HEK293 (cell line): ENCODE measurements around the gene TPO.

Experiments used
- CTCF ChIA-PET: fragments of 350-600 bp; formaldehyde crosslinking; extraction: SDS; loops from one replicate; lab custom pipeline; 2021; ENCODE audit warnings: antibody characterized with exemption; lab: Yijun Ruan, JAX
- POLR2A ChIA-PET: fragments of 300-600 bp; formaldehyde crosslinking; extraction: SDS; loops from one replicate; lab custom pipeline; 2020; ENCODE audit warnings: antibody characterized with exemption, inconsistent platforms; lab: Yijun Ruan, JAX
- H3K27ac ChIP-seq: fragments of 200-500 bp; sonication (Bioruptor generic); 2 replicates; pipeline ENCODE4 v1.5.1; 2014; ENCODE audit warnings: low read depth, low read length, control low read depth, inconsistent platforms; ENCODE audit errors: extremely low read depth
- H3K36me3 ChIP-seq, 2 experiments: fragments of 200-500 bp in 1 of 2; sonication (Bioruptor generic) in 1 of 2; 1 replicate in 1 of 2; 2 replicates in 1 of 2; pipeline ENCODE4 v1.5.1; 2014 to 2017; ENCODE audit warnings: inconsistent platforms in 2 of 2, low read length in 2 of 2; ENCODE audit not compliant: control insufficient read depth in 2 of 2, insufficient read depth in 1 of 2
- H3K4me1 ChIP-seq: fragments of 200-500 bp; sonication (Bioruptor generic); 2 replicates; pipeline ENCODE4 v1.5.1; 2014; ENCODE audit warnings: mild to moderate bottlenecking, low read length, inconsistent platforms; ENCODE audit not compliant: control insufficient read depth, insufficient read depth
- H3K4me3 ChIP-seq: 2 replicates; pipeline ENCODE4 v1.5.1; 2011; ENCODE audit warnings: low read depth, mild to moderate bottlenecking, control low read depth, low read length, moderate library complexity
- H3K9me3 ChIP-seq: fragments of 200-500 bp; sonication (Bioruptor generic); 2 replicates; pipeline ENCODE4 v1.5.1; 2014; ENCODE audit warnings: low read depth, low read length, inconsistent platforms; ENCODE audit not compliant: control insufficient read depth, insufficient read depth
- GLIS2 ChIP-seq: fragments of 450-650 bp; formaldehyde crosslinking; IDR thresholded peaks from 2 replicates; pipeline ENCODE4 v1.5.1; 2016; ENCODE audit warnings: missing biosample characterization, missing genetic modification characterization
- HOXC10 ChIP-seq: sonication (generic); formaldehyde crosslinking; IDR thresholded peaks from 2 replicates; pipeline ENCODE4 v1.8.1; 2023; ENCODE audit warnings: mild to moderate bottlenecking, missing genetic modification reagents
- HOXD13 ChIP-seq: sonication (generic); formaldehyde crosslinking; IDR thresholded peaks from 2 replicates; pipeline ENCODE4 v1.8.0; 2022; ENCODE audit warnings: missing genetic modification reagents, borderline replicate concordance
- ZBTB8A ChIP-seq: fragments of 450-650 bp; formaldehyde crosslinking; IDR thresholded peaks from 2 replicates; pipeline ENCODE4 v1.5.1; 2016; ENCODE audit warnings: missing biosample characterization, missing genetic modification characterization
- ZNF146 ChIP-seq: fragments of 450-650 bp; formaldehyde crosslinking; IDR thresholded peaks from 2 replicates; pipeline ENCODE4 v1.5.1; 2016; ENCODE audit warnings: missing biosample characterization, missing genetic modification characterization
- ZNF184 ChIP-seq: fragments of 450-650 bp; IDR thresholded peaks from 2 replicates; pipeline ENCODE4 v1.5.1; 2018; ENCODE audit warnings: missing biosample characterization, mild to moderate bottlenecking, missing genetic modification characterization
- ZNF214 ChIP-seq: fragments of 450-650 bp; formaldehyde crosslinking; IDR thresholded peaks from 2 replicates; pipeline ENCODE4 v1.5.1; 2017; ENCODE audit warnings: missing biosample characterization, mild to moderate bottlenecking, missing genetic modification characterization, borderline replicate concordance
- ZNF311 ChIP-seq: fragments of 450-650 bp; formaldehyde crosslinking; IDR thresholded peaks from 2 replicates; pipeline ENCODE4 v1.5.1; 2017; ENCODE audit warnings: missing biosample characterization, missing genetic modification characterization, borderline replicate concordance
- ZNF350 ChIP-seq: fragments of 450-650 bp; formaldehyde crosslinking; IDR thresholded peaks from 2 replicates; pipeline ENCODE4 v1.5.0; 2017; ENCODE audit warnings: missing biosample characterization, mild to moderate bottlenecking, missing genetic modification characterization
- ZNF449 ChIP-seq: fragments of 450-650 bp; formaldehyde crosslinking; IDR thresholded peaks from 2 replicates; pipeline ENCODE4 v1.5.1; 2017; ENCODE audit warnings: missing biosample characterization, mild to moderate bottlenecking, missing genetic modification characterization, moderate library complexity
- ZNF518A ChIP-seq: fragments of 450-650 bp; formaldehyde crosslinking; conservative IDR thresholded peaks from 2 replicates; pipeline ENCODE4 v1.5.1; 2016; ENCODE audit warnings: low read depth, missing biosample characterization, missing genetic modification characterization
- ZNF530 ChIP-seq: fragments of 450-650 bp; formaldehyde crosslinking; IDR thresholded peaks from 2 replicates; pipeline ENCODE4 v1.5.1; 2016; ENCODE audit warnings: low read depth, missing biosample characterization, missing genetic modification characterization
- ZNF544 ChIP-seq: fragments of 450-650 bp; formaldehyde crosslinking; IDR thresholded peaks from 2 replicates; pipeline ENCODE4 v1.5.0; 2017; ENCODE audit warnings: missing biosample characterization, missing genetic modification characterization
- ZNF561 ChIP-seq: fragments of 450-650 bp; IDR thresholded peaks from 2 replicates; pipeline ENCODE4 v1.5.1; 2018; ENCODE audit warnings: missing biosample characterization, missing genetic modification characterization, borderline replicate concordance
- ZNF600 ChIP-seq: fragments of 450-650 bp; formaldehyde crosslinking; IDR thresholded peaks from 2 replicates; pipeline ENCODE4 v1.5.1; 2016; ENCODE audit warnings: missing biosample characterization, missing genetic modification characterization
- ZNF670 ChIP-seq: fragments of 450-650 bp; formaldehyde crosslinking; IDR thresholded peaks from 2 replicates; pipeline ENCODE4 v1.5.1; 2016; ENCODE audit warnings: missing biosample characterization, missing genetic modification characterization, low read depth
- ZNF701 ChIP-seq: fragments of 450-650 bp; formaldehyde crosslinking; IDR thresholded peaks from 2 replicates; pipeline ENCODE4 v1.5.1; 2016; ENCODE audit warnings: missing biosample characterization, missing genetic modification characterization
- ZNF792 ChIP-seq: fragments of 450-650 bp; formaldehyde crosslinking; IDR thresholded peaks from 2 replicates; pipeline ENCODE4 v1.5.1; 2016; ENCODE audit warnings: missing biosample characterization, missing genetic modification characterization
- ZSCAN4 ChIP-seq: fragments of 450-650 bp; formaldehyde crosslinking; IDR thresholded peaks from 2 replicates; pipeline ENCODE4 v1.5.1; 2017; ENCODE audit warnings: missing biosample characterization, missing genetic modification characterization
- TF ChIP-seq, protein P1 (sequence below): fragments of 450-650 bp; formaldehyde crosslinking; IDR thresholded peaks from 2 replicates; pipeline ENCODE4 v1.5.1; 2016; ENCODE audit warnings: missing biosample characterization, missing genetic modification characterization
- TF ChIP-seq, protein P2 (sequence below): fragments of 450-650 bp; formaldehyde crosslinking; IDR thresholded peaks from 2 replicates; pipeline ENCODE4 v1.5.1; 2017; ENCODE audit warnings: missing biosample characterization, missing genetic modification characterization

Gene TPO

DNA sequence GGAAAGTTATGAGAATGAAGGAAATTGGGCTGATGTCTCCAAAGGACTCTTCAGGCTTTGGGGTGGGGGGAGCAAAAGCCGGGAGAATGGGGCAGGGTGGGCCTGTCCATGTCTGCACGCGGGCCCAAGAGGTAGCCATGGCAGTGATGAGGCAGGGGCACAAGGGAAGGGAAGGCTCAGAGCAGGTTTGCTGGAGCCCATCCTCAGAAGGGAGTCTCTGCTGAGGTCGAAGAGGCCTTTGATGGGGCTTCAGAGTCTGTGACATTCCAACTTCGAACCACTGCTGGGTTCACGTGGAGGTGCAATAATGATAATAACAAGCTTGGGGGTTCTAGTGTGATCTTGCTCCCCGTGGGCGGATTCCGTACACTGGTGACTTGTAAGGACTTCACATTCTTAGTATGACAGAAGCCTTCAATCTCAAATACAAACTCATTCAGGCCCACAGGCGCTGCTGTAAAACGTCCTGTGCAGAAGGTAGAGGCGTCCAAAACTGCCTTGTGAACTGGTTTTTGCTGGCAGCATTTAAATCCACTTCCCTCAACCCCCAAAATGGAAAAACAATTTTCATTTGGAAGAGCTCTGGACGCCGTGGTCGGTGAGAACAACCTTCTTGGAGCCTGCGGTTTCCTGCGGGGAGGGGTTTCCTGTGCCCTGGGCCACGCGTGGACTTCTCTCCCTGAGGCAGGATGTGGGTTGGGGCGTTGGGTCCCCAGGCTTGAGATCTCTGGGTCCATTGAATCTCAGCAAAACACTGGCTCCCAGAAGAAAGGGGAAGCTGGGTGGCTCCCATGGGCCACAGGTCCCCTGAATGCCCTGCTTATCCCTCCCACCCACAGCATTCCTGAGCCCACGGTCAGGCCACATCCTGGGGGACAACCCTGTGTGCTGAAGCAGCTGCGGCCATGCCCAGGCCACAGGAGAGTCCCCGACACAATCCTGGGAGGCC lies 151.0 kb downstream of the TPO start:
- ChIA-PET CTCF (interaction anchor here (0.6 to 0.7 kb wide), 2 partner anchors 123 to 201 kb away, joined by 3 read pairs; no protein-coding TSS in a partner anchor), POLR2A (no interaction called here)
- TF ChIP-seq ZBTB8A = no peak
- no peak for TF ChIP-seq ZNF670 (tag by site-specific recombination)
- TF ChIP-seq ZNF214 (tag by site-specific recombination) = no peak
- no peak for TF ChIP-seq ZNF146 (tag by site-specific recombination)
- no peak for TF ChIP-seq HOXC10 (CRISPR knock-in tag)
- no peak for TF ChIP-seq HOXD13 (CRISPR knock-in tag)
- TF ChIP-seq ZNF701 (tag by site-specific recombination) = no peak
- TF ChIP-seq ZNF350 = no peak
- no peak for TF ChIP-seq ZNF530 (tag by site-specific recombination)
- TF ChIP-seq ZNF311 (tag by site-specific recombination) = no peak
- TF ChIP-seq, protein P1, sequence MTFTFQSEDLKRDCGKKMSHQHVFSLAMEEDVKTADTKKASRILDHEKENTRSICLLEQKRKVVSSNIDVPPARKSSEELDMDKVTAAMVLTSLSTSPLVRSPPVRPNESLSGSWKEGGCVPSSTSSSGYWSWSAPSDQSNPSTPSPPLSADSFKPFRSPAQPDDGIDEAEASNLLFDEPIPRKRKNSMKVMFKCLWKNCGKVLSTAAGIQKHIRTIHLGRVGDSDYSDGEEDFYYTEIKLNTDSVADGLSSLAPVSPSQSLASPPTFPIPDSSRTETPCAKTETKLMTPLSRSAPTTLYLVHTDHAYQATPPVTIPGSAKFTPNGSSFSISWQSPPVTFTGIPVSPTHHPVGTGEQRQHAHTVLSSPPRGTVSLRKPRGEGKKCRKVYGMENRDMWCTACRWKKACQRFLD (tag by site-specific recombination) = no peak
- no peak for TF ChIP-seq ZNF561 (tag by site-specific recombination)
- TF ChIP-seq ZNF600 (tag by site-specific recombination) = no peak
- no peak for TF ChIP-seq ZSCAN4 (tag by site-specific recombination)
- no peak for TF ChIP-seq ZNF449 (tag by site-specific recombination)
- H3K9me3 ChIP-seq = no peaks in the 10 kb centered on the region
- H3K36me3 ChIP-seq = no peaks in the 10 kb centered on the region
- no peak overlapping the region for H3K27ac ChIP-seq
- H3K4me1 ChIP-seq = no peaks in the 10 kb centered on the region
- no peak overlapping the region for H3K4me3 ChIP-seq

GRCh38 chr2:1567556-1568344 lies 154.5 kb downstream of the TPO start:
- Histone ChIP-seq H3K27ac (no peak overlapping the region), H3K4me1 (no peaks in the 10 kb centered on the region), H3K9me3 (no peaks in the 10 kb centered on the region), H3K36me3 (no peaks in the 10 kb centered on the region), H3K4me3 (no peak overlapping the region)
- ChIA-PET CTCF (no interaction called here), POLR2A (no interaction called here)
- TF ChIP-seq ZNF544 (tag by site-specific recombination) (no peak), ZNF518A (tag by site-specific recombination) (no peak), ZNF184 (tag by site-specific recombination) (no peak), ZNF792 (tag by site-specific recombination) (no peak), GLIS2 (tag by site-specific recombination) (no peak)
- TF ChIP-seq, protein P2, sequence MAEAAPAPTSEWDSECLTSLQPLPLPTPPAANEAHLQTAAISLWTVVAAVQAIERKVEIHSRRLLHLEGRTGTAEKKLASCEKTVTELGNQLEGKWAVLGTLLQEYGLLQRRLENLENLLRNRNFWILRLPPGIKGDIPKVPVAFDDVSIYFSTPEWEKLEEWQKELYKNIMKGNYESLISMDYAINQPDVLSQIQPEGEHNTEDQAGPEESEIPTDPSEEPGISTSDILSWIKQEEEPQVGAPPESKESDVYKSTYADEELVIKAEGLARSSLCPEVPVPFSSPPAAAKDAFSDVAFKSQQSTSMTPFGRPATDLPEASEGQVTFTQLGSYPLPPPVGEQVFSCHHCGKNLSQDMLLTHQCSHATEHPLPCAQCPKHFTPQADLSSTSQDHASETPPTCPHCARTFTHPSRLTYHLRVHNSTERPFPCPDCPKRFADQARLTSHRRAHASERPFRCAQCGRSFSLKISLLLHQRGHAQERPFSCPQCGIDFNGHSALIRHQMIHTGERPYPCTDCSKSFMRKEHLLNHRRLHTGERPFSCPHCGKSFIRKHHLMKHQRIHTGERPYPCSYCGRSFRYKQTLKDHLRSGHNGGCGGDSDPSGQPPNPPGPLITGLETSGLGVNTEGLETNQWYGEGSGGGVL (tag by site-specific recombination) = no peak
